HepG2 (cell line): Measurements from ENCODE around the gene PDILT. TPM values are rescaled to one million over a fixed set of nuclear protein-coding genes. Genes with fewer than 3 reads are reported as not detected.
A peak's percentile ranks its signal among the peaks of the same experiment; 100 is the strongest.

ENCODE experiments used
- AGO2 ChIP-seq: fragments of 200-400 bp; formaldehyde crosslinking; optimal IDR thresholded peaks from 2 replicates; pipeline ENCODE3; 2017; ENCODE audit warnings: mild to moderate bottlenecking, low read depth, low read length, moderate library complexity
- ARNTL ChIP-seq: sonication (generic); formaldehyde crosslinking; IDR thresholded peaks from 2 replicates; pipeline ENCODE4 v1.4.0; 2020; ENCODE audit warnings: mild to moderate bottlenecking, missing genetic modification reagents
- CCAR2 ChIP-seq: fragments of 200-400 bp; formaldehyde crosslinking; optimal IDR thresholded peaks from 2 replicates; pipeline ENCODE3; 2018; ENCODE audit warnings: low read depth, mild to moderate bottlenecking, low read length, moderate library complexity
- CEBPB ChIP-seq: IDR thresholded peaks from 2 replicates; pipeline ENCODE4 v1.6.1; 2011; ENCODE audit warnings: low read depth, low read length, improper control_type of control experiment, borderline replicate concordance
- ETV6 ChIP-seq: sonication (generic); formaldehyde crosslinking; conservative IDR thresholded peaks from 2 replicates; pipeline ENCODE4 v1.4.0; 2020; ENCODE audit warnings: missing genetic modification reagents
- GPN1 ChIP-seq: sonication (generic); formaldehyde crosslinking; IDR thresholded peaks from 2 replicates; pipeline ENCODE4 v1.5.1; 2020; ENCODE audit warnings: missing genetic modification reagents, borderline replicate concordance
- IKZF1 ChIP-seq: fragments of 450-650 bp; IDR thresholded peaks from 2 replicates; pipeline ENCODE4 v1.7.1; 2016
- ISL2 ChIP-seq: sonication (generic); formaldehyde crosslinking; IDR thresholded peaks from 2 replicates; pipeline ENCODE4 v1.5.0; 2020; ENCODE audit warnings: missing genetic modification reagents
- MAFG ChIP-seq: sonication (generic); formaldehyde crosslinking; IDR thresholded peaks from 2 replicates; pipeline ENCODE4 v1.5.1; 2020; ENCODE audit warnings: mild to moderate bottlenecking, missing genetic modification reagents
- MXI1 ChIP-seq: IDR thresholded peaks from 3 replicates; pipeline ENCODE4 v1.6.1; 2012; ENCODE audit warnings: low read depth, low read length, inconsistent platforms, borderline replicate concordance
- NR2F1 ChIP-seq, 2 experiments: fragments of 450-650 bp in 1 of 2; formaldehyde crosslinking in 1 of 2; IDR thresholded peaks; 2 replicates each; pipeline versions ENCODE4 v1.5.0 to v1.6.1; 2016 to 2020; ENCODE audit warnings: mild to moderate bottlenecking in 1 of 2, missing compliant biosample characterization in 1 of 2, missing genetic modification reagents in 1 of 2, moderate library complexity in 1 of 2
- RARG ChIP-seq: sonication (generic); formaldehyde crosslinking; IDR thresholded peaks from 2 replicates; pipeline ENCODE4 v1.4.0; 2020; ENCODE audit warnings: low read depth, mild to moderate bottlenecking, missing genetic modification reagents
- RXRB ChIP-seq: IDR thresholded peaks from 2 replicates; pipeline ENCODE4 v1.6.1; 2016; ENCODE audit warnings: borderline replicate concordance, missing genetic modification reagents, missing compliant biosample characterization
- SIN3A ChIP-seq: IDR thresholded peaks from 2 replicates; pipeline ENCODE4 v1.6.1; 2011; ENCODE audit warnings: low read depth, mild to moderate bottlenecking, control low read depth, low read length, borderline replicate concordance
- SOX5 ChIP-seq: IDR thresholded peaks from 2 replicates; pipeline ENCODE4 v1.6.1; 2016; ENCODE audit warnings: borderline replicate concordance
- YY1 ChIP-seq: IDR thresholded peaks from 2 replicates; pipeline ENCODE4 v1.6.1; 2011; ENCODE audit warnings: low read length, low read depth, moderate library complexity, mild to moderate bottlenecking; ENCODE audit not compliant: insufficient read depth, insufficient replicate concordance
- ZMYM2 ChIP-seq: sonication (generic); formaldehyde crosslinking; IDR thresholded peaks from 2 replicates; pipeline ENCODE4 v1.8.0; 2022; ENCODE audit warnings: mild to moderate bottlenecking, missing genetic modification reagents
- ZNF138 ChIP-seq: sonication (generic); formaldehyde crosslinking; IDR thresholded peaks from 2 replicates; pipeline ENCODE4 v1.5.0; 2020; ENCODE audit warnings: mild to moderate bottlenecking, low read depth, missing genetic modification reagents
- ZNF20 ChIP-seq: sonication (generic); formaldehyde crosslinking; IDR thresholded peaks from 2 replicates; pipeline ENCODE4 v1.4.0; 2020; ENCODE audit warnings: mild to moderate bottlenecking, moderate library complexity, missing genetic modification reagents
- ZNF558 ChIP-seq: sonication (generic); formaldehyde crosslinking; IDR thresholded peaks from 2 replicates; pipeline ENCODE4 v1.9.0; 2022; ENCODE audit warnings: mild to moderate bottlenecking, missing genetic modification reagents, borderline replicate concordance
- ZNF567 ChIP-seq: sonication (generic); formaldehyde crosslinking; IDR thresholded peaks from 2 replicates; pipeline ENCODE4 v1.8.1; 2023; ENCODE audit warnings: mild to moderate bottlenecking, missing genetic modification reagents, borderline replicate concordance
- ZNF577 ChIP-seq: sonication (generic); formaldehyde crosslinking; IDR thresholded peaks from 2 replicates; pipeline ENCODE4 v1.4.0; 2020; ENCODE audit warnings: mild to moderate bottlenecking, low read depth, missing genetic modification reagents, borderline replicate concordance
- ZNF713 ChIP-seq: sonication (generic); formaldehyde crosslinking; IDR thresholded peaks from 2 replicates; pipeline ENCODE4 v1.4.0; 2020; ENCODE audit warnings: mild to moderate bottlenecking, missing genetic modification reagents
- polyA plus RNA-seq, 8 experiments: library from polyadenylated mRNA; depleted of rRNA in 3 of 8; stranded (reverse) in 7 of 8; unstranded in 1 of 8; fragments of >200 nt; fragmentation: Illumina TruSeq in 4 of 8; extraction: Trizol in 4 of 8; gene quantifications; 2 replicates each; pipeline versions ENCODE4 v1.2.1 to v1.2.3, GENCODE V29; 2011 to 2016; ENCODE audit warnings: low read depth in 4 of 8, missing spikeins in 1 of 8, mixed read lengths in 1 of 8; ENCODE audit not compliant: insufficient read depth in 1 of 8
- total RNA-seq, 5 experiments: library from RNA; depleted of rRNA; stranded (reverse); fragments of >200 nt; fragmentation: Illumina TruSeq; extraction: Trizol; gene quantifications; 2 replicates each; pipeline ENCODE4 v1.2.3, GENCODE V29; 2016; ENCODE audit warnings: low read depth in 1 of 5
- TF ChIP-seq, protein P1 (sequence below): sonication (generic); formaldehyde crosslinking; IDR thresholded peaks from 2 replicates; pipeline ENCODE4 v1.8.1; 2022; ENCODE audit warnings: mild to moderate bottlenecking, missing genetic modification reagents
- TF ChIP-seq, protein P2 (sequence below): sonication (generic); formaldehyde crosslinking; IDR thresholded peaks from 2 replicates; pipeline ENCODE4 v1.8.1; 2023; ENCODE audit warnings: mild to moderate bottlenecking, missing genetic modification reagents
- TF ChIP-seq, protein P3 (sequence below): sonication (generic); formaldehyde crosslinking; IDR thresholded peaks from 2 replicates; pipeline ENCODE4 v1.5.0; 2020; ENCODE audit warnings: mild to moderate bottlenecking, missing genetic modification reagents

Gene PDILT
- total and polyA plus RNA-seq, 2 of the 13 experiments (the other 11 are each of a cell fraction or from before 2014, with no cell fraction given), result not detected

DNA sequence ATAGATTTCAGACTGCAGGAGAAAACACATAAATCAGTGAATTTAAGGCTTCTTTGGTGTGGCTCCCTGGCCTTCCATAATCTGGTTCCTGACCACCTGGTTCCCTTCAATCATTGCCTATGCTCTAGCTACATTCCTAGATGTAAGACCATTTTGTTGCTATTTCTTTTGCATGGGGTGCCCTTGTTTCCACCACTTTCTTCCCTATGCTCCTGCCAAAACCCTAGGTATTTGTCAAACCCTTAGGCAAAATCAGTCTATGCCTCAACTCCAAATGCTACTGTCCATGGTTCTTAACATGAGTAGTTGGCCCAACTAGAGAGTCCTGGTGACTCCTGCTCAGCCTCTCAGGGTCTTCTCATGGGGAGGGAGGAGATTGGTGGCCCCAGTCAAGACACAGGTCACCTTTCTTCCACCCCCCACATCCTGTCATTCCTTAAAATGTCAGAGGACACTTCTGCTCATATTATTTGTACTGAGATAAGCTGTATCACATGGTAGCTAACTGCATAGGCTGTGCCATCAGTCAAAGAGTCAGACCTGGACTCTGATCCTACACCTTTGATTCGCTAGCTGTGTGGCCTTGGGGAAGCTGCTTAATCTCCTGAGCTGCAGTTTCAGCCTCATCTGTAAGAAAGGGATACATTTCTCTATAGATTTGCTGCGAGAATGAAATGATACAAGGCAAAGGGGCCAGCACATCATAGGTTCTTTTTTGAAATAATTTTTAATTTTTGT is 19.8 kb upstream of the PDILT start (continued):
- no peak for TF ChIP-seq MXI1
- no peak for TF ChIP-seq GPN1 (CRISPR knock-in tag)
- peak; percentile 82; the same call in 1 of the 2 replicates for TF ChIP-seq ARNTL
- no peak for TF ChIP-seq IKZF1
- no peak for TF ChIP-seq YY1
- peak; percentile 88 for TF ChIP-seq ISL2
- TF ChIP-seq SOX5 (CRISPR knock-in tag), result peak; percentile 83; the same call in 1 of the 2 replicates
- TF ChIP-seq ETV6, result no peak
- TF ChIP-seq ZMYM2, result peak; percentile 83; the same call in 1 of the 2 replicates
- no peak for TF ChIP-seq ZNF138 (CRISPR knock-in tag)
- TF ChIP-seq, protein P1, sequence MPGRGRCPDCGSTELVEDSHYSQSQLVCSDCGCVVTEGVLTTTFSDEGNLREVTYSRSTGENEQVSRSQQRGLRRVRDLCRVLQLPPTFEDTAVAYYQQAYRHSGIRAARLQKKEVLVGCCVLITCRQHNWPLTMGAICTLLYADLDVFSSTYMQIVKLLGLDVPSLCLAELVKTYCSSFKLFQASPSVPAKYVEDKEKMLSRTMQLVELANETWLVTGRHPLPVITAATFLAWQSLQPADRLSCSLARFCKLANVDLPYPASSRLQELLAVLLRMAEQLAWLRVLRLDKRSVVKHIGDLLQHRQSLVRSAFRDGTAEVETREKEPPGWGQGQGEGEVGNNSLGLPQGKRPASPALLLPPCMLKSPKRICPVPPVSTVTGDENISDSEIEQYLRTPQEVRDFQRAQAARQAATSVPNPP (CRISPR knock-in tag), result no peak
- TF ChIP-seq NR2F1 (CRISPR knock-in tag; IDR thresholded peaks at IDR 0.05), result peak; percentile 38 to 72; a peak in 2 of 4 replicates
- peak; percentile 60; the same call in 1 of the 2 replicates for TF ChIP-seq ZNF558 (CRISPR knock-in tag)
- no peak for TF ChIP-seq ZNF20 (CRISPR knock-in tag)
- no peak for TF ChIP-seq MAFG
- no peak for TF ChIP-seq ZNF567 (CRISPR knock-in tag)
- TF ChIP-seq ZNF577 (CRISPR knock-in tag), result no peak
- TF ChIP-seq, protein P2, sequence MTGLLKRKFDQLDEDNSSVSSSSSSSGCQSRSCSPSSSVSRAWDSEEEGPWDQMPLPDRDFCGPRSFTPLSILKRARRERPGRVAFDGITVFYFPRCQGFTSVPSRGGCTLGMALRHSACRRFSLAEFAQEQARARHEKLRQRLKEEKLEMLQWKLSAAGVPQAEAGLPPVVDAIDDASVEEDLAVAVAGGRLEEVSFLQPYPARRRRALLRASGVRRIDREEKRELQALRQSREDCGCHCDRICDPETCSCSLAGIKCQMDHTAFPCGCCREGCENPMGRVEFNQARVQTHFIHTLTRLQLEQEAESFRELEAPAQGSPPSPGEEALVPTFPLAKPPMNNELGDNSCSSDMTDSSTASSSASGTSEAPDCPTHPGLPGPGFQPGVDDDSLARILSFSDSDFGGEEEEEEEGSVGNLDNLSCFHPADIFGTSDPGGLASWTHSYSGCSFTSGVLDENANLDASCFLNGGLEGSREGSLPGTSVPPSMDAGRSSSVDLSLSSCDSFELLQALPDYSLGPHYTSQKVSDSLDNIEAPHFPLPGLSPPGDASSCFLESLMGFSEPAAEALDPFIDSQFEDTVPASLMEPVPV (CRISPR knock-in tag), result no peak
- no peak for TF ChIP-seq CCAR2
- TF ChIP-seq RXRB (CRISPR knock-in tag), result peak; percentile 82
- TF ChIP-seq, protein P3, sequence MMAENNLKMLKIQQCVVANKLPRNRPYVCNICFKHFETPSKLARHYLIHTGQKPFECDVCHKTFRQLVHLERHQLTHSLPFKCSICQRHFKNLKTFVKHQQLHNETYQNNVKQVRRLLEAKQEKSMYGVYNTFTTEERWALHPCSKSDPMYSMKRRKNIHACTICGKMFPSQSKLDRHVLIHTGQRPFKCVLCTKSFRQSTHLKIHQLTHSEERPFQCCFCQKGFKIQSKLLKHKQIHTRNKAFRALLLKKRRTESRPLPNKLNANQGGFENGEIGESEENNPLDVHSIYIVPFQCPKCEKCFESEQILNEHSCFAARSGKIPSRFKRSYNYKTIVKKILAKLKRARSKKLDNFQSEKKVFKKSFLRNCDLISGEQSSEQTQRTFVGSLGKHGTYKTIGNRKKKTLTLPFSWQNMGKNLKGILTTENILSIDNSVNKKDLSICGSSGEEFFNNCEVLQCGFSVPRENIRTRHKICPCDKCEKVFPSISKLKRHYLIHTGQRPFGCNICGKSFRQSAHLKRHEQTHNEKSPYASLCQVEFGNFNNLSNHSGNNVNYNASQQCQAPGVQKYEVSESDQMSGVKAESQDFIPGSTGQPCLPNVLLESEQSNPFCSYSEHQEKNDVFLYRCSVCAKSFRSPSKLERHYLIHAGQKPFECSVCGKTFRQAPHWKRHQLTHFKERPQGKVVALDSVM (CRISPR knock-in tag), result no peak; the same call in 1 of the 2 replicates
- TF ChIP-seq RARG (CRISPR knock-in tag), result 0 out of 2 replicates have a peak, but pooled peaks have one; percentile 24
- no peak for TF ChIP-seq SIN3A
- TF ChIP-seq ZNF713 (CRISPR knock-in tag), result no peak
- no peak for TF ChIP-seq CEBPB
- no peak for TF ChIP-seq AGO2
